ENCODE data around the gene HYDIN. TPM values are rescaled to one million over a fixed set of nuclear protein-coding genes. Genes with fewer than 3 reads are reported as not detected.

Gene HYDIN
- total RNA-seq, 1 experiment from 2014 or later: 0.35 TPM

DNA sequence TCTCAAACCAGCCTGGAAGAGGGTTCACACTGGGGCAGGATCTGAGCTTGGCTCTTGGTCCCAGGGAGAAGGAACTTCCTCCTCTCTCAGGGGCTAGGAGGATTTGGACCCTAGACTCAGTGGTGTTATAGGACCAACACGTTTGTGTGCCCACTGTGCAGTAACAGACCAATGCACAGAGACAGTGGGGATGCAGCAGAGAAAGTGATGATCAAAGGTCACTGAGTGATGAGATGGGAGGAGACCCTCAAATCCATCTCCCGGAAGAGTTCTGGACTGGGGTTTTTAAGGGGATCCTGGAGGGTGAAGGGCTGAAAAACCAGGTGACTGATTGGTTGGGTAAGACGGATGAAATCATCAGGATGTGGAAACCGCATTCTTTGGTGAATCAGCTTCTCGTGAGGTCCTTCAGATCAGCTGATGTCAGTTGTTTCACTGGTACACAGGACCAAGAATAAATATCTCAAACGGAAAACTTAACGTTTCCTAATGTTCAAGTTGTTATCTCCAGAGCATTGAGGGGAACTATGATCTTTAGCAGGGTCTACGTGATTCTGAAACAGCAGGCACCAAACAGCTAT lies 426.3 kb downstream of the HYDIN start:
- H3K9me3 Mint-ChIP-seq (ENCODE audit: unreplicated experiment): no peaks in the 10 kb centered on the region
- intact Hi-C loops (cut with micrococcal nuclease): no loop called here

DNA sequence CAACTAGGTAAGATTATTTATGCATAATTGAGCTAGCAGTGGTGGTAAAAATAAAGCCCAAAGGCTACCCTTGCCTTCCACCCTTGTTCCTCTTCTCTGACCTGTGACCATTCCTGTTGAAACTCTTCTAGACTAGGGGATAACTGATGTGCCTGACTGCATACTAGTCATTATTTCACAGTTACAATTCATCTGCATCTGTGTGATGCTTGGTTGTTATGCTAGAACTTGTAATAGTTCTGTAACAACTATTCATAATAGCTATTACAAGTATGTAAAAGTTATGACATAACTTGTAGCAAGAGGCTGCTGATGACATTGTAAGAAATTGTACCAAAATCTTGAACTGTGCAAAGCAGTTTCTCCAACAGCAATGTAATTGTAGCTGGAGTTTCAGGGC lies 427.2 kb downstream of the HYDIN start:
- H3K4me1 Mint-ChIP-seq (ENCODE audit: insufficient read depth, unreplicated experiment): peaks cover 32% of the 10 kb centered on the region
- no peak overlapping the region for H3K4me3 Mint-ChIP-seq (ENCODE audit: unreplicated experiment)
- no peaks in the 10 kb centered on the region for H3K27me3 Mint-ChIP-seq (ENCODE audit: insufficient read depth, unreplicated experiment)
- intact Hi-C loops (cut with micrococcal nuclease): no loop called here
- TF ChIP-seq, protein P1, sequence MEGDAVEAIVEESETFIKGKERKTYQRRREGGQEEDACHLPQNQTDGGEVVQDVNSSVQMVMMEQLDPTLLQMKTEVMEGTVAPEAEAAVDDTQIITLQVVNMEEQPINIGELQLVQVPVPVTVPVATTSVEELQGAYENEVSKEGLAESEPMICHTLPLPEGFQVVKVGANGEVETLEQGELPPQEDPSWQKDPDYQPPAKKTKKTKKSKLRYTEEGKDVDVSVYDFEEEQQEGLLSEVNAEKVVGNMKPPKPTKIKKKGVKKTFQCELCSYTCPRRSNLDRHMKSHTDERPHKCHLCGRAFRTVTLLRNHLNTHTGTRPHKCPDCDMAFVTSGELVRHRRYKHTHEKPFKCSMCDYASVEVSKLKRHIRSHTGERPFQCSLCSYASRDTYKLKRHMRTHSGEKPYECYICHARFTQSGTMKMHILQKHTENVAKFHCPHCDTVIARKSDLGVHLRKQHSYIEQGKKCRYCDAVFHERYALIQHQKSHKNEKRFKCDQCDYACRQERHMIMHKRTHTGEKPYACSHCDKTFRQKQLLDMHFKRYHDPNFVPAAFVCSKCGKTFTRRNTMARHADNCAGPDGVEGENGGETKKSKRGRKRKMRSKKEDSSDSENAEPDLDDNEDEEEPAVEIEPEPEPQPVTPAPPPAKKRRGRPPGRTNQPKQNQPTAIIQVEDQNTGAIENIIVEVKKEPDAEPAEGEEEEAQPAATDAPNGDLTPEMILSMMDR (IDR thresholded peaks at IDR 0.05; ENCODE audit: unreplicated experiment): no peak
- no TSS peak for BruUV-seq (replicated peaks)
- peak overlapping the region; percentile 39 for H3K27ac Mint-ChIP-seq (ENCODE audit: low read depth, unreplicated experiment)
- ChIA-PET CTCF (interaction anchor here (1.7 kb wide), 1 partner anchor 32 kb away, joined by 6 read pairs; no protein-coding TSS in a partner anchor), POLR2A (interaction anchor here (1.1 to 1.6 kb wide), 3 partner anchors 24 to 485 kb away, joined by 4 to 5 read pairs (median 4); no protein-coding TSS in a partner anchor)
- no peaks in the 10 kb centered on the region for H3K9me3 Mint-ChIP-seq (ENCODE audit: unreplicated experiment)
- H3K36me3 Mint-ChIP-seq (ENCODE audit: insufficient read depth, unreplicated experiment): peaks cover 3% of the 10 kb centered on the region
- no peak for DNase-seq (ENCODE audit: unreplicated experiment)

More for the DNA sequence above, 426.3 kb downstream of the HYDIN start:
- DNase-seq (ENCODE audit: unreplicated experiment): peak; percentile 68
- Mint-ChIP-seq H3K27ac (ENCODE audit: low read depth, unreplicated experiment) (peak overlapping the region; percentile 97), H3K4me3 (ENCODE audit: unreplicated experiment) (peak overlapping the region; percentile 68), H3K4me1 (ENCODE audit: insufficient read depth, unreplicated experiment) (peaks cover 28% of the 10 kb centered on the region), H3K27me3 (ENCODE audit: insufficient read depth, unreplicated experiment) (no peaks in the 10 kb centered on the region), H3K36me3 (ENCODE audit: insufficient read depth, unreplicated experiment) (no peaks in the 10 kb centered on the region)
- CTCF ChIA-PET: interaction anchor here (0.7 to 1.7 kb wide), 2 partner anchors 33 to 37 kb away, joined by 3 to 6 read pairs; no protein-coding TSS in a partner anchor
- POLR2A ChIA-PET: interaction anchor here (0.7 to 1.6 kb wide), 7 partner anchors 25 to 1626 kb away, joined by 3 to 5 read pairs (median 3); partner anchors contain the start of gene ZNF23
- TF ChIP-seq, protein P1 (IDR thresholded peaks at IDR 0.05; ENCODE audit: unreplicated experiment): no peak
- no TSS peak for BruUV-seq (replicated peaks)

DNA sequence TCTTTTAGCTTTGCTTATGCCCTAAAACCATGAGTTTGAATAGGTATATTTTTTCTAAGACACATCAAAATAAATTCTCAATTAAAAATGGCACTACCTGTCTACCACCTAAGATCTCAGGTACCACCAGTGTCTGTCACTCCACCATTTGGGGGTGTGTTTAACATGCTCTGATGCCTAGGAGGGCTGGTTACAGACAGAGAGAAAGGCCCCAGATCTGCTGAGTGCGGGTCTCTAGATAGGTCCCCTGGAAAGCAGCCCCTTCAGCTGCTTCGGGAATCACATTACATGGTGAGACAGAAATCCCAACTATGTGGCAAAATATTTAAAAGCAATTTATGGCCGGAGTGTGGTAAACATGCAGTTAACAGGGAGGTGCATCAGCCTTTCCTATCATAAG lies 428.9 kb downstream of the HYDIN start:
- TF ChIP-seq, protein P1 (IDR thresholded peaks at IDR 0.05; ENCODE audit: unreplicated experiment): no peak
- H3K27me3 Mint-ChIP-seq (ENCODE audit: insufficient read depth, unreplicated experiment): no peaks in the 10 kb centered on the region
- H3K4me3 Mint-ChIP-seq (ENCODE audit: unreplicated experiment): peak overlapping the region; percentile 77
- CTCF ChIA-PET: interaction anchor here (1.4 kb wide), 1 partner anchor 556 kb away, joined by 6 read pairs; no protein-coding TSS in a partner anchor
- H3K9me3 Mint-ChIP-seq (ENCODE audit: unreplicated experiment): no peaks in the 10 kb centered on the region
- POLR2A ChIA-PET: interaction anchor here (0.6 to 2.0 kb wide), 9 partner anchors 8 to 487 kb away, joined by 3 to 10 read pairs (median 5); partner anchors contain the start of gene CMTR2
- no peak overlapping the region for H3K27ac Mint-ChIP-seq (ENCODE audit: low read depth, unreplicated experiment)
- DNase-seq (ENCODE audit: unreplicated experiment): no peak
- H3K36me3 Mint-ChIP-seq (ENCODE audit: insufficient read depth, unreplicated experiment): peaks cover 6% of the 10 kb centered on the region
- TSS peak; percentile 16 for BruUV-seq (replicated peaks)
- peaks cover 32% of the 10 kb centered on the region for H3K4me1 Mint-ChIP-seq (ENCODE audit: insufficient read depth, unreplicated experiment)
- intact Hi-C loops (cut with micrococcal nuclease): no loop called here

DNA sequence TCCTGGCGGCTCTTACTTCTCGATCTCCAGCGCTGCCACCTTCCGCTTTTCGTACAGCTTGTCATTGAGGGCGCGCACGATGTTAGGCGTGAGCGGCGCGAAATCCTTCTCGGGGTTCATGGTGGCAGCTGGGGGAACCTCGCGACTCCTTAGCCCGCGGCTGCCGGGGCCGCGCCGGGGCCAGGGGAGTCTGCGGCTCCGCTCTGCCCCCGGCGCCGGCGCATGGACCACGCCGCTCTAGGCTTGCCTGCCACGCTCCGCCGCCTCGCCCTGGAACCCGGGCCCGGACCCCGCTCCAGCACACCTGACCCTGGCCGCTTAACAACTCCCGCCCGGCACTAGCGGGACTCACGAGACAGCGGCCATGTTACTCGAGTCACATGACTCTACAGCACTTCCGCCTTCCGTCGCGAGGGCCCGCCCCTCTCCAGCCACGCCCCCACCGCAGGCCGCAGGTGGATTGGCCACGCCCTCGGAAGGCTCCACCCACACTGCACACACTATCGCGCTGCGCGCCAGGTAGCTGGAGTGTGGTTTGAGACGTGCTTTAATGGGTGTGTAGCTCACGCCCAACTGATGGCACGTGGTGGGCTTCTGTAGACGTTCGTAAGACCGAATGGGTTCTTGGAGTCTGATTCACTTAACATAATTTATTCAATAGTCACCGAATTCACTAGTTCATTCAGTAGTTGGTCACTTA lies 429.6 kb downstream of the HYDIN start, which contains the start of gene VAC14:
TSS of gene VAC14 (minus strand) at position 378 of the 700 bp plus-strand sequence. CDS start at position 120, 258 bp downstream.
- peaks cover 6% of the 10 kb centered on the region for H3K36me3 Mint-ChIP-seq (ENCODE audit: insufficient read depth, unreplicated experiment)
- H3K4me1 Mint-ChIP-seq (ENCODE audit: insufficient read depth, unreplicated experiment): peaks cover 32% of the 10 kb centered on the region
- H3K27ac Mint-ChIP-seq (ENCODE audit: low read depth, unreplicated experiment): peak within 1 kb of the TSS; percentile 87
- peak within 1 kb of the TSS; percentile 77 for H3K4me3 Mint-ChIP-seq (ENCODE audit: unreplicated experiment)
- TF ChIP-seq, protein P1 (IDR thresholded peaks at IDR 0.05; ENCODE audit: unreplicated experiment): no peak
- H3K27me3 Mint-ChIP-seq (ENCODE audit: insufficient read depth, unreplicated experiment): no peaks in the 10 kb centered on the region
- intact Hi-C loops (cut with micrococcal nuclease): no loop called here
- H3K9me3 Mint-ChIP-seq (ENCODE audit: unreplicated experiment): no peaks in the 10 kb centered on the region
- DNase-seq (ENCODE audit: unreplicated experiment): peak; percentile 91
- no TSS peak for BruUV-seq (replicated peaks)
- ChIA-PET POLR2A (interaction anchor here (0.6 to 2.0 kb wide), 10 partner anchors 8 to 661 kb away, joined by 3 to 10 read pairs (median 5); partner anchors contain the start of genes CMTR2 and ZNF23), CTCF (interaction anchor here (0.5 to 1.4 kb wide), 3 partner anchors 174 to 836 kb away, joined by 3 to 7 read pairs (median 6); no protein-coding TSS in a partner anchor)
